Panc1 (cell line): ENCODE measurements around the gene ADAM33. TPM values are rescaled to one million over a fixed set of nuclear protein-coding genes. Genes with fewer than 3 reads are reported as not detected.

Experiments
- ATAC-seq: fragments of 200-7000 bp; cut with Tn5 transposase; 2 replicates; pipeline ENCODE4 v1.9.1; 2020; ENCODE audit warnings: mild to moderate bottlenecking, moderate library complexity
- BruUV-seq: library from RNA; stranded (reverse); fragments of 400-500 nt; replicated peaks from 2 replicates; lab custom pipeline; 2021; lab: Mats Ljungman, UMichigan
- CTCF ChIA-PET: fragments of 300-600 bp; sonication (Branson Sonifier 250); formaldehyde crosslinking; loops from one replicate; lab custom pipeline; 2022; ENCODE audit warnings: antibody characterized with exemption; lab: Charles Lee
- POLR2A ChIA-PET: fragments of 300-600 bp; sonication (Branson Sonifier 250); formaldehyde crosslinking; loops from one replicate; lab custom pipeline; 2022; ENCODE audit warnings: antibody characterized with exemption; lab: Charles Lee
- DNase-seq: peaks from one replicate; pipeline ENCODE4 v3.0.0-alpha.2; 2010; ENCODE audit warnings: low read depth, low spot score
- H3K27ac ChIP-seq: 2 replicates; pipeline ENCODE4 v1.5.1; 2011; ENCODE audit warnings: mild to moderate bottlenecking, low read length, inconsistent platforms
- H3K27me3 ChIP-seq: fragments of 200-500 bp; sonication (Bioruptor generic); 2 replicates; pipeline ENCODE4 v1.6.0; 2014; ENCODE audit warnings: low read length, inconsistent platforms; ENCODE audit not compliant: control insufficient read depth, insufficient read depth
- H3K36me3 ChIP-seq: fragments of 200-500 bp; sonication (Bioruptor generic); 2 replicates; pipeline ENCODE4 v1.5.1; 2014; ENCODE audit warnings: inconsistent platforms, mild to moderate bottlenecking, low read length, moderate library complexity; ENCODE audit not compliant: control insufficient read depth, insufficient read depth
- H3K4me1 ChIP-seq: 2 replicates; pipeline ENCODE4 v1.5.1; 2011; ENCODE audit warnings: inconsistent platforms, mild to moderate bottlenecking, low read length, moderate library complexity; ENCODE audit not compliant: control insufficient read depth, insufficient read depth
- H3K4me3 ChIP-seq, 2 experiments: 2 replicates each; pipeline ENCODE4 v1.5.1; 2011 to 2012; ENCODE audit warnings: low read depth in 2 of 2, low read length in 2 of 2, mild to moderate bottlenecking in 2 of 2, inconsistent platforms in 1 of 2, moderate library complexity in 1 of 2
- H3K9me3 ChIP-seq: fragments of 200-500 bp; sonication (Bioruptor generic); 2 replicates; pipeline ENCODE4 v1.5.1; 2014; ENCODE audit warnings: low read depth, mild to moderate bottlenecking, inconsistent platforms, low read length, moderate library complexity; ENCODE audit not compliant: control insufficient read depth, insufficient read depth
- POLR2AphosphoS5 ChIP-seq: IDR thresholded peaks from 2 replicates; pipeline ENCODE4 v1.6.1; 2012; ENCODE audit warnings: mild to moderate bottlenecking, low read depth, low read length, moderate library complexity
- SIN3A ChIP-seq: IDR thresholded peaks from 2 replicates; pipeline ENCODE4 v1.6.1; 2012; ENCODE audit warnings: low read depth, mild to moderate bottlenecking, low read length, moderate library complexity, borderline replicate concordance; ENCODE audit not compliant: insufficient read depth
- TCF7L2 ChIP-seq: IDR thresholded peaks from 2 replicates; pipeline ENCODE4 v1.6.1; 2011; ENCODE audit warnings: mild to moderate bottlenecking, low read depth, low read length, inconsistent platforms
- in situ Hi-C: cut with HindIII; loops from 2 replicates; pipeline ENCODE4 v1.10.0; 2016; ENCODE audit warnings: low sequenced_read_pairs, low pct_unique_long_range_greater_than_20kb
- intact Hi-C: fragments of 100-400 bp; cut with micrococcal nuclease; formaldehyde crosslinking; loops from one replicate; pipeline ENCODE4 v1.10.0; 2022; ENCODE audit not compliant: unreplicated experiment
- total RNA-seq: library from RNA; stranded (reverse); gene quantifications from one replicate; pipeline ENCODE4 v1.2.1, GENCODE V29; 2021; ENCODE audit not compliant: unreplicated experiment
- TF ChIP-seq, protein P1 (sequence below): fragments of 450-650 bp; IDR thresholded peaks from 2 replicates; pipeline ENCODE4 v1.5.1; 2017; ENCODE audit warnings: mild to moderate bottlenecking
- TF ChIP-seq, protein P2 (sequence below), 2 experiments: IDR thresholded peaks; 2 replicates each; pipeline ENCODE4 v1.6.1; 2011 to 2012; ENCODE audit warnings: low read depth in 2 of 2, control low read depth in 1 of 2, low read length in 1 of 2, mild to moderate bottlenecking in 1 of 2, moderate library complexity in 1 of 2; ENCODE audit not compliant: insufficient read depth in 1 of 2

ADAM33 gene
- total RNA-seq, 1 experiment from 2014 or later: 0.62 TPM

DNA sequence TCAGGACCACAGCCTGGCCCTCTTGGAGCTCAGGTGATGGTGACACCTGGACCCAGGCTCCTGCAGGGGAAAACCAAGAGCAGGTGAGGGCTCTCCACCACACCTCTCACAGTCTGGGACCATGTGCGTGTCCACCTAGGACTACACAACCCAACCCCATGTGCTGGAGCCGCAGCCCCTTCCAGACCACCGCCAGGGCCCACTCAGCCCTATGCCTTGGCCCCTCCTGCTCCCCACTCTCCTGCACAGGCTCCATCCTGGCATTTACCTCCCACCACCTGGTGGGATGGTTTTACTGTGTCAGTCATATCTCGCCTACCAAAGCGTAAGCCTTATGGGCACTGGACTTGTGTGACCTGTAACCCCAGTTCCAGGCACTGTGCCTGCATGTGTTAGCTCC, 13.1 kb upstream of the ADAM33 start:
- DNase-seq: no peak
- no peak for ATAC-seq
- no peak overlapping the region for H3K4me3 ChIP-seq
- no peaks in the 10 kb centered on the region for H3K9me3 ChIP-seq
- H3K27ac ChIP-seq: no peak overlapping the region
- no peaks in the 10 kb centered on the region for H3K27me3 ChIP-seq
- no peaks in the 10 kb centered on the region for H3K4me1 ChIP-seq
- POLR2A ChIA-PET: interaction anchor here (0.6 kb wide), 1 partner anchor 46 kb away, joined by 6 read pairs; no protein-coding TSS in a partner anchor
- CTCF ChIA-PET: no interaction called here
- in situ Hi-C loops: no loop called here
- no peaks in the 10 kb centered on the region for H3K36me3 ChIP-seq
- TF ChIP-seq, protein P1, sequence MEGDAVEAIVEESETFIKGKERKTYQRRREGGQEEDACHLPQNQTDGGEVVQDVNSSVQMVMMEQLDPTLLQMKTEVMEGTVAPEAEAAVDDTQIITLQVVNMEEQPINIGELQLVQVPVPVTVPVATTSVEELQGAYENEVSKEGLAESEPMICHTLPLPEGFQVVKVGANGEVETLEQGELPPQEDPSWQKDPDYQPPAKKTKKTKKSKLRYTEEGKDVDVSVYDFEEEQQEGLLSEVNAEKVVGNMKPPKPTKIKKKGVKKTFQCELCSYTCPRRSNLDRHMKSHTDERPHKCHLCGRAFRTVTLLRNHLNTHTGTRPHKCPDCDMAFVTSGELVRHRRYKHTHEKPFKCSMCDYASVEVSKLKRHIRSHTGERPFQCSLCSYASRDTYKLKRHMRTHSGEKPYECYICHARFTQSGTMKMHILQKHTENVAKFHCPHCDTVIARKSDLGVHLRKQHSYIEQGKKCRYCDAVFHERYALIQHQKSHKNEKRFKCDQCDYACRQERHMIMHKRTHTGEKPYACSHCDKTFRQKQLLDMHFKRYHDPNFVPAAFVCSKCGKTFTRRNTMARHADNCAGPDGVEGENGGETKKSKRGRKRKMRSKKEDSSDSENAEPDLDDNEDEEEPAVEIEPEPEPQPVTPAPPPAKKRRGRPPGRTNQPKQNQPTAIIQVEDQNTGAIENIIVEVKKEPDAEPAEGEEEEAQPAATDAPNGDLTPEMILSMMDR: no peak
- TF ChIP-seq TCF7L2 (no peak), POLR2AphosphoS5 (no peak), SIN3A (no peak)
- TF ChIP-seq, protein P2, sequence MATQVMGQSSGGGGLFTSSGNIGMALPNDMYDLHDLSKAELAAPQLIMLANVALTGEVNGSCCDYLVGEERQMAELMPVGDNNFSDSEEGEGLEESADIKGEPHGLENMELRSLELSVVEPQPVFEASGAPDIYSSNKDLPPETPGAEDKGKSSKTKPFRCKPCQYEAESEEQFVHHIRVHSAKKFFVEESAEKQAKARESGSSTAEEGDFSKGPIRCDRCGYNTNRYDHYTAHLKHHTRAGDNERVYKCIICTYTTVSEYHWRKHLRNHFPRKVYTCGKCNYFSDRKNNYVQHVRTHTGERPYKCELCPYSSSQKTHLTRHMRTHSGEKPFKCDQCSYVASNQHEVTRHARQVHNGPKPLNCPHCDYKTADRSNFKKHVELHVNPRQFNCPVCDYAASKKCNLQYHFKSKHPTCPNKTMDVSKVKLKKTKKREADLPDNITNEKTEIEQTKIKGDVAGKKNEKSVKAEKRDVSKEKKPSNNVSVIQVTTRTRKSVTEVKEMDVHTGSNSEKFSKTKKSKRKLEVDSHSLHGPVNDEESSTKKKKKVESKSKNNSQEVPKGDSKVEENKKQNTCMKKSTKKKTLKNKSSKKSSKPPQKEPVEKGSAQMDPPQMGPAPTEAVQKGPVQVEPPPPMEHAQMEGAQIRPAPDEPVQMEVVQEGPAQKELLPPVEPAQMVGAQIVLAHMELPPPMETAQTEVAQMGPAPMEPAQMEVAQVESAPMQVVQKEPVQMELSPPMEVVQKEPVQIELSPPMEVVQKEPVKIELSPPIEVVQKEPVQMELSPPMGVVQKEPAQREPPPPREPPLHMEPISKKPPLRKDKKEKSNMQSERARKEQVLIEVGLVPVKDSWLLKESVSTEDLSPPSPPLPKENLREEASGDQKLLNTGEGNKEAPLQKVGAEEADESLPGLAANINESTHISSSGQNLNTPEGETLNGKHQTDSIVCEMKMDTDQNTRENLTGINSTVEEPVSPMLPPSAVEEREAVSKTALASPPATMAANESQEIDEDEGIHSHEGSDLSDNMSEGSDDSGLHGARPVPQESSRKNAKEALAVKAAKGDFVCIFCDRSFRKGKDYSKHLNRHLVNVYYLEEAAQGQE (IDR thresholded peaks at IDR 0.05; ENCODE audit: insufficient read depth in 1 of 2, low read depth in 2 of 2, low read length in 1 of 2): no peak
- no TSS peak for BruUV-seq
- intact Hi-C loops: no loop called here

DNA sequence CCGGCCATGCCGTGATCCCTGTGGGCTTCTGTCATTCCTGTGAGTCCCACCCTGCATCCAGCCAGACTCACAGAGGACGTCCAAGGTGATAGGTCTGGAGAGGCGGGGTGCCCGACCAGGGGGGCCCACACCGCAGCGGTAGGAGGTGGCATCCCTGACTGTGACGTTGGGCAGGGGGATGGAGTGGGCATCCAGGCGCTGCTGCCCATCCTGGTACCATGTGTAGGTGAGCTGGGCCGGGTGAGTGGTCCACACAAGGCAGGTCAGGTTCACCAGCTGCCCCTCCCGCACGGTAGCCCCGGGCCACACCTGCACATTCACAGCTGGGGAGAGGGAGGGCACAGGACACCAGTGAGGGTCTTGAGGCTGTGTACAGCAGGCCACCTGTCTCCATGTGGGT, 11.6 kb upstream of the ADAM33 start:
- ChIA-PET CTCF (no interaction called here), POLR2A (interaction anchor here (0.5 kb wide), 1 partner anchor 78 kb away, joined by 3 read pairs; no protein-coding TSS in a partner anchor)
- Histone ChIP-seq H3K4me3 (no peak overlapping the region), H3K27ac (no peak overlapping the region), H3K4me1 (no peaks in the 10 kb centered on the region), H3K36me3 (no peaks in the 10 kb centered on the region), H3K9me3 (no peaks in the 10 kb centered on the region), H3K27me3 (no peaks in the 10 kb centered on the region)
- ATAC-seq (no peak), DNase-seq (no peak)
- TF ChIP-seq, protein P1: no peak
- TF ChIP-seq SIN3A (no peak), TCF7L2 (no peak), POLR2AphosphoS5 (no peak)
- TF ChIP-seq, protein P2 (IDR thresholded peaks at IDR 0.05; ENCODE audit: insufficient read depth in 1 of 2, low read depth in 2 of 2, low read length in 1 of 2): no peak
- in situ Hi-C loops (no loop called here), intact Hi-C loops (no loop called here)
- BruUV-seq: no TSS peak
